Tibial nerve (tissue), 4 donors: ENCODE data around the gene ZBTB12.

Experiments
- CTCF ChIP-seq, 5 experiments: fragments of 200-600 bp in 3 of 5; fragments of 450-650 bp in 2 of 5; sonication (generic) in 3 of 5; IDR thresholded peaks; one replicate each; pipeline ENCODE4 v1.5.1; 2016 to 2019; ENCODE audit warnings: antibody characterized with exemption in 5 of 5, mild to moderate bottlenecking in 3 of 5, moderate library complexity in 2 of 5
- EP300 ChIP-seq, 2 donors: sonication (generic); formaldehyde crosslinking; IDR thresholded peaks; one replicate each; pipeline ENCODE4 v1.6.1; 2017; ENCODE audit warnings: antibody characterized with exemption in 2 of 2, mild to moderate bottlenecking in 1 of 2
- POLR2A ChIP-seq, 2 donors: fragments of 450-650 bp; IDR thresholded peaks; one replicate each; pipeline ENCODE4 v1.6.1; 2017; ENCODE audit warnings: antibody characterized with exemption in 2 of 2, mild to moderate bottlenecking in 2 of 2, moderate library complexity in 2 of 2

GRCh38 chr6:31927242-31927862 is 25.5 kb upstream of the ZBTB12 start, which contains the start of gene C2:
- TF ChIP-seq CTCF (IDR thresholded peaks at IDR 0.05) = no peak
- TF ChIP-seq EP300 (IDR thresholded peaks at IDR 0.05) = no peak
- TF ChIP-seq POLR2A (IDR thresholded peaks at IDR 0.05) = no peak
